ES-I3 (cell line): Measurements from ENCODE around the gene LEFTY1.
"Not testable (repeated sequence)": the region's sequence is repeated elsewhere in the genome, so short reads cannot be mapped to it uniquely, and the experiment has no call there.

Source experiments
- H3K36me3 ChIP-seq: 2 replicates; pipeline ENCODE4 v1.6.1; 2013; ENCODE audit warnings: mild to moderate bottlenecking, low read length, control low read depth, moderate library complexity; ENCODE audit not compliant: insufficient read depth
- H3K4me1 ChIP-seq: 2 replicates; pipeline ENCODE4 v1.6.1; 2013; ENCODE audit warnings: mild to moderate bottlenecking, control low read depth, low read length; ENCODE audit not compliant: insufficient read depth
- H3K9ac ChIP-seq: 2 replicates; pipeline ENCODE4 v1.6.1; 2013; ENCODE audit warnings: low read depth, mild to moderate bottlenecking, low read length, moderate library complexity
- H3K9me3 ChIP-seq: 2 replicates; pipeline ENCODE4 v1.6.1; 2013; ENCODE audit warnings: mild to moderate bottlenecking, low read length, moderate library complexity; ENCODE audit not compliant: control insufficient read depth, insufficient read depth

The LEFTY1 gene

GRCh38 chr1:225888898-225889601 lies at the start of gene LEFTY1:
LEFTY1 (minus strand) TSS chr1:225889146; CDS start chr1:225889066, 80 bp downstream.
- H3K36me3 ChIP-seq: no peaks in the 10 kb centered on the region
- peaks cover 22% of the 10 kb centered on the region for H3K4me1 ChIP-seq
- peak within 1 kb of the TSS; percentile 30 for H3K9ac ChIP-seq
- no peaks in the 10 kb centered on the region for H3K9me3 ChIP-seq

DNA sequence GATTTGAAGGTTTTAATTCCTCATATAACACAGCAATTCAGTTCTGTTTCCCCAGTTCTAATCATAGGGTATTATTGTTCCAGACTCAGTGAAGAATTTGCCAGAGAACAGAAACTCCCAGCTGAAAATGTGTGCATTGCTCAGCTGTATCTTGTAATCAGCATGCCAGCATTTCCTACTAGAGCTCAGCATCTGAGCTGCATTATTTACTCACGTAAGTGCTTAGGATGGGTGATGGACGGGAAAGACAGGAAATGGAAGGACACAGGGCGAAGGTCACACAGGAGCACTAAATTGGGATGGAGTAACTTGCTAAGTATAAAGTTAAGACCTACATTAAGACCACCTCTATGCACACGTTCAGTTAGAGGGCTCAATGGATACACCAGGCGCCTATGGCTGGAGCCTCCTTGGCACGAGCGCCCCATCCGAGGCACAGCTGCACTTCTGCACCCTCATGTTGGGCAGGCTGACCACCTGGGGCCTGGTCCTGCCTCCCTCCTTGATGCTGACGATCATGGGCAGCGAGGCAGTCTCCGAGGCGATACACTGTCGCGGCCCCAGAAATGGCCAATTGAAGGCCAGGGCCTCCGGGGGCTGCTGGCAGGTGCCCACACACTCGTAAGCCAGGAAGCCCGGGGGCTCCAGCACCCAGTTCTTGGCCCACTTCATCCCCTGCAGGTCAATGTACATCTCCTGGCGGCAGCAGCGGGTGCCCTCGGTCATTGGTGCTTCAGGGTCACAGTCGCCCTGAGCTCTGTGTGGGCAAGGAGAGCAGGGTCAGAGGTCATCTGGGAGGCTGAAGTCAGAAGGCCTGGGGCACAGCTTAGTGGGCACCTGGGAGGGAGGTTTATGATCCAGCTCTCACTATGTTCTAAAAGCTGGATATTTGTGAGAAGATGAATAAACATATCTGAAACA lies 48.4 kb upstream of the LEFTY1 start:
- H3K4me1 ChIP-seq: peaks cover 16% of the 10 kb centered on the region
- no peaks in the 10 kb centered on the region for H3K36me3 ChIP-seq
- no peaks in the 10 kb centered on the region for H3K9me3 ChIP-seq
- no peak overlapping the region for H3K9ac ChIP-seq

GRCh38 chr1:225936523-225936922 lies 47.6 kb upstream of the LEFTY1 start:
- Histone ChIP-seq H3K36me3 (no peaks in the 10 kb centered on the region), H3K9ac (no peak overlapping the region), H3K9me3 (no peaks in the 10 kb centered on the region), H3K4me1 (peaks cover 10% of the 10 kb centered on the region)

GRCh38 chr1:225936086-225936485 lies 47.1 kb upstream of the LEFTY1 start:
- not testable (repeated sequence) for H3K9me3 ChIP-seq, H3K9ac ChIP-seq, H3K4me1 ChIP-seq, H3K36me3 ChIP-seq

GRCh38 chr1:225934711-225935110 lies 45.8 kb upstream of the LEFTY1 start:
- H3K9ac ChIP-seq: no peak overlapping the region
- H3K4me1 ChIP-seq: no peaks in the 10 kb centered on the region; the same call in 1 of the 2 replicates
- H3K36me3 ChIP-seq: no peaks in the 10 kb centered on the region
- H3K9me3 ChIP-seq: no peaks in the 10 kb centered on the region

GRCh38 chr1:225933072-225933471 lies 44.1 kb upstream of the LEFTY1 start:
- H3K4me1 ChIP-seq: no peaks in the 10 kb centered on the region; the same call in 1 of the 2 replicates
- no peak overlapping the region for H3K9ac ChIP-seq
- H3K9me3 ChIP-seq: no peaks in the 10 kb centered on the region
- H3K36me3 ChIP-seq: no peaks in the 10 kb centered on the region

- H3K36me3 ChIP-seq: no peaks in the 10 kb centered on the region
- H3K9me3 ChIP-seq: no peaks in the 10 kb centered on the region
- no peak overlapping the region for H3K9ac ChIP-seq
- no peaks in the 10 kb centered on the region; the same call in 1 of the 2 replicates for H3K4me1 ChIP-seq
Observed at GRCh38 chr1:225931270-225932136, 42.6 kb upstream of the LEFTY1 start.

GRCh38 chr1:225930566-225930965 lies 41.6 kb upstream of the LEFTY1 start:
- Histone ChIP-seq H3K9me3 (no peaks in the 10 kb centered on the region), H3K36me3 (no peaks in the 10 kb centered on the region), H3K9ac (no peak overlapping the region), H3K4me1 (no peaks in the 10 kb centered on the region)

GRCh38 chr1:225929462-225929861 lies 40.5 kb upstream of the LEFTY1 start:
- H3K4me1 ChIP-seq, H3K9me3 ChIP-seq, H3K9ac ChIP-seq, H3K36me3 ChIP-seq: not testable (repeated sequence)

GRCh38 chr1:225928186-225929175 lies 39.5 kb upstream of the LEFTY1 start:
- H3K36me3 ChIP-seq: no peaks in the 10 kb centered on the region
- H3K9ac ChIP-seq: no peak overlapping the region
- H3K9me3 ChIP-seq: no peaks in the 10 kb centered on the region
- H3K4me1 ChIP-seq: no peaks in the 10 kb centered on the region

- no peak overlapping the region for H3K9ac ChIP-seq
- peaks cover 6% of the 10 kb centered on the region; the same call in 1 of the 2 replicates for H3K4me1 ChIP-seq
Observed at GRCh38 chr1:225926551-225927113, 37.7 kb upstream of the LEFTY1 start.

DNA sequence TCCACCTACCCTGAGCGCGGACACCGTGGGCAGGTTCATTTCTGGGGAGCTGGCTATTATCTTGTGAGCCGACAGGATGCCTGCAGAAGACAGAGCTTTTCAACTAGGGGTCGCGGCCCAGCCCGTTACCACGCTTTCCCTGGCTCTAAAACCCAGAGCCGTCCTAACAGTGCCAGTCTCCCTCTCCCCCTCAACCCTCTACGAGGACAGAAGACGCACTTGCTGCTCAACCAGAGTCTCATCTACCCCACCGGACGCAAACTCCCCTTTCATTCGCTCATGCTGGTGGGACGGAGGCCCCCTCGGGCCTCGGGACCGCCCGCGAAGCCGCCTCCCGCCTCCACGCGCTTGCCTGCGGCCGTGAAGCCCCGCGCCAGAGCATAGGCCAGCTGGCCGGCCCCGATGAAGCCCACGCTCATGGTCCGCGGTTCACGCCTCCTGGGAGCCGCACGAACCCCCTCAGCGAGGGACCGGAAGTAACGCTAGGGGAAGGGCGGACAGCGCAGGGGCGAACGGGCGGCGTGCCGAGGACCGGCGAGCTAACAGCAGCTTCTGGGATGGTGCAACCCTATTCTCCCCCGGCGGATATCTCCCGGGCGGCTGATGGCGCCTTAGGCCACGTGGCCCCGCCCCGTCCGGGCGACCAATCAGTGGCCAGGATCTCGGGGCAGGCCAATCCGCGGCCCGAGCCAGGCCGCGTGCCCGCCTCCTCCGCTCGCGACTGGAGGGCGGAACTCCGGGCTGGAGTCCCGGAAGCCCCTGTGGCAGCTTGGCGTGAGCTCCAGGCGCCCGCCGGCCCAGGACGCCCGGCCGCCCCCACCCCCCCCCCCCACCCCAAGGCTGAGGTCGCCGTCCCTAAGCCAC lies 35.0 kb upstream of the LEFTY1 start, which contains the start of gene PYCR2:
Gene PYCR2 (minus strand): TSS at position 559 of the 864 bp plus-strand sequence. CDS start 140 bp downstream, at position 419.
- Histone ChIP-seq H3K36me3 (peaks cover 18% of the 10 kb centered on the region), H3K4me1 (peaks cover 6% of the 10 kb centered on the region; the same call in 1 of the 2 replicates), H3K9me3 (no peaks in the 10 kb centered on the region), H3K9ac (peak within 1 kb of the TSS; percentile 100)

More at GRCh38 chr1:225926551-225927113, 37.7 kb upstream of the LEFTY1 start:
- Histone ChIP-seq H3K36me3 (peaks cover 7% of the 10 kb centered on the region), H3K9me3 (no peaks in the 10 kb centered on the region)
